KMS-11 (cell line): ENCODE results near the gene BCO1.

Experiments used
- H2AFZ ChIP-seq: fragments of 200-600 bp; sonication (generic); 2 replicates; pipeline ENCODE4 v1.6.1; 2016; ENCODE audit warnings: antibody characterized with exemption, mixed run types, low read depth
- H3K27ac ChIP-seq: fragments of 200-600 bp; sonication (generic); 2 replicates; pipeline ENCODE4 v1.6.1; 2016; ENCODE audit warnings: mild to moderate bottlenecking, mixed run types
- H3K27me3 ChIP-seq: fragments of 200-600 bp; sonication (generic); 2 replicates; pipeline ENCODE4 v1.6.1; 2017; ENCODE audit warnings: mild to moderate bottlenecking, low read depth, mixed run types, moderate library complexity; ENCODE audit not compliant: insufficient read depth
- H3K36me3 ChIP-seq: fragments of 200-600 bp; sonication (generic); 2 replicates; pipeline ENCODE4 v1.6.1; 2017; ENCODE audit warnings: mild to moderate bottlenecking, mixed run types; ENCODE audit not compliant: insufficient read depth
- H3K4me1 ChIP-seq: fragments of 200-600 bp; sonication (generic); 2 replicates; pipeline ENCODE4 v1.6.1; 2016; ENCODE audit warnings: mild to moderate bottlenecking, low read depth, mixed run types; ENCODE audit not compliant: poor library complexity, severe bottlenecking
- H3K4me2 ChIP-seq: fragments of 200-600 bp; sonication (generic); 2 replicates; pipeline ENCODE4 v1.7.0; 2016; ENCODE audit warnings: mild to moderate bottlenecking, mixed run types
- H3K4me3 ChIP-seq: fragments of 200-600 bp; sonication (generic); IDR thresholded peaks from 2 replicates; pipeline ENCODE4 v1.6.1; 2017; ENCODE audit warnings: low read depth, low read length, mixed read lengths; ENCODE audit not compliant: insufficient read depth
- H3K79me2 ChIP-seq: fragments of 200-600 bp; sonication (generic); 2 replicates; pipeline ENCODE4 v1.6.1; 2016; ENCODE audit warnings: low read depth, mixed run types; ENCODE audit not compliant: insufficient read depth
- H3K9ac ChIP-seq: fragments of 200-600 bp; sonication (generic); 2 replicates; pipeline ENCODE4 v1.6.1; 2016; ENCODE audit warnings: mild to moderate bottlenecking, mixed run types
- H4K20me1 ChIP-seq: fragments of 200-600 bp; sonication (generic); 2 replicates; pipeline ENCODE4 v1.6.1; 2016; ENCODE audit warnings: mild to moderate bottlenecking, mixed run types; ENCODE audit not compliant: insufficient read depth
- TF ChIP-seq, protein P1 (sequence below): fragments of 200-600 bp; sonication (generic); conservative IDR thresholded peaks from 2 replicates; pipeline ENCODE4 v1.6.1; 2017; ENCODE audit warnings: low read depth, mild to moderate bottlenecking, antibody characterized with exemption, low read length, moderate library complexity, mixed read lengths

Gene BCO1, protein sequence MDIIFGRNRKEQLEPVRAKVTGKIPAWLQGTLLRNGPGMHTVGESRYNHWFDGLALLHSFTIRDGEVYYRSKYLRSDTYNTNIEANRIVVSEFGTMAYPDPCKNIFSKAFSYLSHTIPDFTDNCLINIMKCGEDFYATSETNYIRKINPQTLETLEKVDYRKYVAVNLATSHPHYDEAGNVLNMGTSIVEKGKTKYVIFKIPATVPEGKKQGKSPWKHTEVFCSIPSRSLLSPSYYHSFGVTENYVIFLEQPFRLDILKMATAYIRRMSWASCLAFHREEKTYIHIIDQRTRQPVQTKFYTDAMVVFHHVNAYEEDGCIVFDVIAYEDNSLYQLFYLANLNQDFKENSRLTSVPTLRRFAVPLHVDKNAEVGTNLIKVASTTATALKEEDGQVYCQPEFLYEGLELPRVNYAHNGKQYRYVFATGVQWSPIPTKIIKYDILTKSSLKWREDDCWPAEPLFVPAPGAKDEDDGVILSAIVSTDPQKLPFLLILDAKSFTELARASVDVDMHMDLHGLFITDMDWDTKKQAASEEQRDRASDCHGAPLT

DNA sequence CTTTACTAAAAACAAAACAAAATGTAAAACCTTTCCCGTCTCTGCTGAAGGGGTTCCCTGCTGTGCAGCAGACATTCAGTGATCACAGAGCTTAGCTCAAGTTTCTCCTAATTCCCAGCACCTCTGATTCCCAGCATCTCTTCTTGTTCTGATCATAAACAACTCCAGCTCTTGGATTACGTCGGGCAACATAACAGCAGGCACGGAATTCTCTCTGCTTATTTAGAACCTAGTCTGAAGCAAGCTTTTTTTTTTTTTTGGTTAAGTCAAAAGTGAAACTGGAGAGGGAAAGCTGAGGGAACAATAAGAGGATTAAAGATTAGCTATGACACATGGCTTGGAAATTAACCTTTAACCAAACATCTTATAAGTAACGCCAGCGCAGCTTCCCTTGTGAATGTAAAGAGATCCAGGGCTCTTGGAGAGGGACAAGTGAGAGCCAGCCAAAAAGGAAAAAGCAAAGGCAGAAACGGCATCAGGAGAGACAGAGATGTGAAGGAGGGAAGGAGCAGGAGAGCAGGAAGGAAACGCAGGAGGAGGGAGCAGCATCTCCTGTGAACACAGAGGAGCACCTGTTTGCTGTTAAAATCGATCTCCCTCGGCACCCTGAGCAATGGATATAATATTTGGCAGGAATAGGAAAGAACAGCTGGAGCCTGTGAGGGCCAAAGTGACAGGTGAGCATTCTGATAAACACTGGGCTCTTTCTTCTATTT, at the start of gene BCO1:
Gene BCO1 (plus strand): TSS at position 394 of the 716 bp plus-strand sequence. CDS start 220 bp downstream, at position 614.
- Histone ChIP-seq H3K27ac (no peak within 1 kb of the TSS), H3K4me1 (no peaks in the 10 kb centered on the region), H3K79me2 (no peaks in the 10 kb centered on the region), H3K4me3 (no peak within 1 kb of the TSS), H3K9ac (no peak within 1 kb of the TSS), H4K20me1 (no peaks in the 10 kb centered on the region), H3K4me2 (no peak within 1 kb of the TSS), H2AFZ (peak within 1 kb of the TSS; percentile 9; the same call in 1 of the 2 replicates), H3K36me3 (no peaks in the 10 kb centered on the region), H3K27me3 (no peaks in the 10 kb centered on the region)
- TF ChIP-seq, protein P1, sequence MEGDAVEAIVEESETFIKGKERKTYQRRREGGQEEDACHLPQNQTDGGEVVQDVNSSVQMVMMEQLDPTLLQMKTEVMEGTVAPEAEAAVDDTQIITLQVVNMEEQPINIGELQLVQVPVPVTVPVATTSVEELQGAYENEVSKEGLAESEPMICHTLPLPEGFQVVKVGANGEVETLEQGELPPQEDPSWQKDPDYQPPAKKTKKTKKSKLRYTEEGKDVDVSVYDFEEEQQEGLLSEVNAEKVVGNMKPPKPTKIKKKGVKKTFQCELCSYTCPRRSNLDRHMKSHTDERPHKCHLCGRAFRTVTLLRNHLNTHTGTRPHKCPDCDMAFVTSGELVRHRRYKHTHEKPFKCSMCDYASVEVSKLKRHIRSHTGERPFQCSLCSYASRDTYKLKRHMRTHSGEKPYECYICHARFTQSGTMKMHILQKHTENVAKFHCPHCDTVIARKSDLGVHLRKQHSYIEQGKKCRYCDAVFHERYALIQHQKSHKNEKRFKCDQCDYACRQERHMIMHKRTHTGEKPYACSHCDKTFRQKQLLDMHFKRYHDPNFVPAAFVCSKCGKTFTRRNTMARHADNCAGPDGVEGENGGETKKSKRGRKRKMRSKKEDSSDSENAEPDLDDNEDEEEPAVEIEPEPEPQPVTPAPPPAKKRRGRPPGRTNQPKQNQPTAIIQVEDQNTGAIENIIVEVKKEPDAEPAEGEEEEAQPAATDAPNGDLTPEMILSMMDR = no peak

DNA sequence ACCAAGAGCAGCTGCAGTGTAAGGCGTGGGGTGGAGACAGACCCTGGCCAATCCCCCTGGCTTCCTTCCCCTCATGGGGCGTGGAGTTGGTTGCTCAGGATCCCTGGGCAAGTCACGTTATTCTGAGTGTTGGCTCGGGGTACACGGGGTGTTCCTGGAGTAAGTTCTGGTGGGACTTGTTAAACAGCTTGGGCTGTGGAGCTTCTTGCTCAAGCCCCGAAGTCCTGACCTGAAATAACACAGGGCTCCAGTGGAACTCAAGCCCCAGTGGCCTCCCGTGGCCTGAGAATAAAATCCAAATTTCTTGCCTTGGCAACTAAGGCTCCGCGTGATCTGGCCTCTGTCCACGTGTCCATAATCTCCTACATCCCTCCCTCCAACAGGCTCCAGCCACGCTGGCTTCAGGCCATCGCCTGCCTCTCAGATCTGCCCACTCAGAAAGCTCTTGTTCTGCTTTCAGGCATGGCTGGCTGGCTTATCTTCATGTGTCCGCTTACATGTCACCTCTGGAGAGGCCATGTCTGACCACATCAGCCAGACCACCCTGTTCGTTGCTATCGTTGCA, 49.3 kb upstream of the BCO1 start:
- Histone ChIP-seq H2AFZ (no peak overlapping the region), H3K27me3 (no peaks in the 10 kb centered on the region), H3K4me1 (no peaks in the 10 kb centered on the region), H3K4me2 (no peak overlapping the region), H3K36me3 (no peaks in the 10 kb centered on the region), H4K20me1 (no peaks in the 10 kb centered on the region), H3K9ac (no peak overlapping the region), H3K27ac (no peak overlapping the region), H3K79me2 (no peaks in the 10 kb centered on the region), H3K4me3 (no peak overlapping the region)
- TF ChIP-seq, protein P1 = no peak

DNA sequence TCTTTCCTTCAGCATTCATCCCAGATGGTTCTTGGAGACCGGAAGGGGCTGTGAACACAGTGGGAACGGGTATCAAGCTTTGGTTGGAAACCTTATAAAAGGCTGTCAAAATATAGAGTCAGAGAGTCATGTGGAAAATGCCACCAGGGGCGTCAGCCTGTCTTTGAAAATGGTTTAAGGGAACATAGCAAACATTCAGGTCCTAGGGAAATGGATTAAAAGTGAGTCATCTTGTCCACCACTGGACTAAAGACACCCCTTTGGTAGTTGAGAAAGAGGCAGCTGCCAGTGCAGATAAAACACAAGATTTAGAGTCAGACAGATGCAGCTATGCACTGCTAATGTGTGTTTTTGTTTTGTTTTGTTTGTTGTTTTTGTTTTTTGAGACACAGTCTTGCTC, 47.8 kb upstream of the BCO1 start:
- H3K9ac ChIP-seq = no peak overlapping the region
- no peaks in the 10 kb centered on the region for H3K79me2 ChIP-seq
- H3K27me3 ChIP-seq = no peaks in the 10 kb centered on the region
- TF ChIP-seq, protein P1 = no peak
- H3K36me3 ChIP-seq = no peaks in the 10 kb centered on the region
- H4K20me1 ChIP-seq = no peaks in the 10 kb centered on the region
- H3K4me1 ChIP-seq = no peaks in the 10 kb centered on the region
- no peak overlapping the region for H2AFZ ChIP-seq
- H3K4me3 ChIP-seq = no peak overlapping the region
- no peak overlapping the region for H3K4me2 ChIP-seq
- H3K27ac ChIP-seq = no peak overlapping the region

DNA sequence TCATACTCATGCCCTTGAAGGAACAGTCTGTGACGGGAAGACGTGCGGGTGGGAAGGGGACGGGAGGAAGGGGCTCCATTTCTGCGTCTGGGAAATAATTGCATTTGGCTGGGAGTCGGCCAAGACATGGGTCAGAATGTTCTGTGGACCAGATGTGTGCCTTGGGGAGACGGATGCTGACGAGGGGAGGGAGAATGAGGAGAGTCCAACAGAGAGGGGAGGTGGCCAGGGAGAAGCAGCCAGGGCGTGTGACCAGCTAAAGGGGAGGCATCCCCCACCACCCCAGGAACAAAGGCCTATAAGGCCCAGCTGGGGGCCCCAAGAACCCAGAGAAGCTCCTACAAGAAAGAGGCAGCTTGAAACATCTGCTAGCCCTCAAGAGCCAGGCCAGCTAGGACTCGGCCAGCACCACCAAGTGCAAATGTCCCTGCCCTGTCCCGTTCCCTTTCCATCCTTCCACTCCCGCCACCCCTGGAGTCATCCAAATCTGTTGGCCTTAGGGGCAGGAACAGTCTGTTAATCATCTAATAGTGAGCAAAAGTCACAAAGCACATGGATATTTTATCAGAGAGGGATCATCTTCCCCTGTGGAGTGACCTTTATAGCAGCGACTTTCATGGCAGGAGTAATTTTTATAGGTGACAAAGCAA, 42.5 kb upstream of the BCO1 start:
- Histone ChIP-seq H3K4me2 (no peak overlapping the region), H3K27me3 (no peaks in the 10 kb centered on the region), H3K4me3 (no peak overlapping the region), H3K4me1 (no peaks in the 10 kb centered on the region), H3K27ac (no peak overlapping the region), H3K79me2 (no peaks in the 10 kb centered on the region), H3K9ac (no peak overlapping the region), H2AFZ (no peak overlapping the region), H4K20me1 (no peaks in the 10 kb centered on the region), H3K36me3 (no peaks in the 10 kb centered on the region)
- TF ChIP-seq, protein P1 = no peak
